K562 (cell line): ENCODE results near the gene ZNF43. TPM values are rescaled to one million over a fixed set of nuclear protein-coding genes. Genes with fewer than 3 reads are reported as not detected.

ENCODE experiments used
- ELF2 ChIP-seq: fragments of 250-450 bp; sonication (Bioruptor Pico); IDR thresholded peaks from 2 replicates; pipeline ENCODE4 v1.5.0; 2021; ENCODE audit warnings: mild to moderate bottlenecking
- FOXK1 ChIP-seq: sonication (generic); formaldehyde crosslinking; IDR thresholded peaks from 2 replicates; pipeline ENCODE4 v1.8.0; 2022; ENCODE audit warnings: missing genetic modification reagents, mild to moderate bottlenecking, borderline replicate concordance
- FOXP1 ChIP-seq: sonication (generic); formaldehyde crosslinking; IDR thresholded peaks from 2 replicates; pipeline ENCODE4 v1.8.0; 2022; ENCODE audit warnings: mild to moderate bottlenecking, missing genetic modification reagents
- FUS ChIP-seq: fragments of 200-400 bp; formaldehyde crosslinking; optimal IDR thresholded peaks from 2 replicates; pipeline ENCODE3; 2017; ENCODE audit warnings: low read depth, low read length
- IRF2 ChIP-seq: sonication (generic); formaldehyde crosslinking; IDR thresholded peaks from 2 replicates; pipeline ENCODE4 v1.8.1; 2022; ENCODE audit warnings: mild to moderate bottlenecking, missing genetic modification reagents
- KLF1 ChIP-seq: fragments of 450-650 bp; IDR thresholded peaks from 2 replicates; pipeline ENCODE4 v1.6.1; 2016; ENCODE audit warnings: missing genetic modification characterization, missing compliant biosample characterization
- RBFOX2 ChIP-seq: fragments of 200-400 bp; formaldehyde crosslinking; IDR thresholded peaks from 2 replicates; pipeline ENCODE4 v1.6.1; 2017; ENCODE audit warnings: low read depth, mild to moderate bottlenecking, low read length, moderate library complexity
- TCF3 ChIP-seq: sonication (generic); formaldehyde crosslinking; IDR thresholded peaks from 2 replicates; pipeline ENCODE4 v1.4.0; 2020; ENCODE audit warnings: mild to moderate bottlenecking, missing genetic modification reagents
- TCF7L2 ChIP-seq: fragments of 150-350 bp; IDR thresholded peaks from 2 replicates; pipeline ENCODE4 v1.6.1; 2016; ENCODE audit warnings: low read depth, mild to moderate bottlenecking, low read length, moderate library complexity
- ZNF785 ChIP-seq: fragments of 250-450 bp; sonication (Bioruptor Pico); IDR thresholded peaks from 2 replicates; pipeline ENCODE4 v1.4.0; 2020; ENCODE audit warnings: mild to moderate bottlenecking
- polyA plus RNA-seq, 8 experiments: library from polyadenylated mRNA; depleted of rRNA in 4 of 8; stranded (reverse) in 5 of 8; unstranded in 3 of 8; fragments of >200 nt; fragmentation: Nextera tagmentation in 2 of 8; fragmentation: Illumina TruSeq in 1 of 8; extraction: Ambion mirVana in 2 of 8; extraction: Trizol in 1 of 8; gene quantifications; 2 replicates each; pipeline versions ENCODE4 v1.2.1 to v1.2.3, GENCODE V29; 2011 to 2014; ENCODE audit warnings: inconsistent platforms in 1 of 8, missing spikeins in 1 of 8
- total RNA-seq, 7 experiments: library from RNA; depleted of rRNA in 6 of 7; stranded (reverse); fragments of >200 nt in 6 of 7; fragmentation: Illumina TruSeq in 2 of 7; extraction: Trizol in 2 of 7; gene quantifications; 2 replicates each; pipeline versions ENCODE4 v1.2.1 to v1.2.3, GENCODE V29; 2011 to 2021; ENCODE audit warnings: low replicate concordance in 1 of 7
- TF ChIP-seq, protein P1 (sequence below): fragments of 450-650 bp; IDR thresholded peaks from 2 replicates; pipeline ENCODE4 v1.6.1; 2017; ENCODE audit warnings: antibody characterized with exemption
- TF ChIP-seq, protein P2 (sequence below): fragments of 250-450 bp; sonication (Bioruptor Pico); IDR thresholded peaks from 2 replicates; pipeline ENCODE4 v1.4.0; 2020; ENCODE audit warnings: mild to moderate bottlenecking, moderate library complexity, borderline replicate concordance
- TF ChIP-seq, protein P3 (sequence below): sonication (generic); formaldehyde crosslinking; IDR thresholded peaks from 2 replicates; pipeline ENCODE4 v1.8.0; 2023; ENCODE audit warnings: missing genetic modification reagents, mild to moderate bottlenecking, borderline replicate concordance

Gene ZNF43
- total and polyA plus RNA-seq, 9 of the 15 experiments (the other 6 are each of a cell fraction or from before 2014, with no cell fraction given): 3.6 to 18.6 (median 9.2) TPM

DNA sequence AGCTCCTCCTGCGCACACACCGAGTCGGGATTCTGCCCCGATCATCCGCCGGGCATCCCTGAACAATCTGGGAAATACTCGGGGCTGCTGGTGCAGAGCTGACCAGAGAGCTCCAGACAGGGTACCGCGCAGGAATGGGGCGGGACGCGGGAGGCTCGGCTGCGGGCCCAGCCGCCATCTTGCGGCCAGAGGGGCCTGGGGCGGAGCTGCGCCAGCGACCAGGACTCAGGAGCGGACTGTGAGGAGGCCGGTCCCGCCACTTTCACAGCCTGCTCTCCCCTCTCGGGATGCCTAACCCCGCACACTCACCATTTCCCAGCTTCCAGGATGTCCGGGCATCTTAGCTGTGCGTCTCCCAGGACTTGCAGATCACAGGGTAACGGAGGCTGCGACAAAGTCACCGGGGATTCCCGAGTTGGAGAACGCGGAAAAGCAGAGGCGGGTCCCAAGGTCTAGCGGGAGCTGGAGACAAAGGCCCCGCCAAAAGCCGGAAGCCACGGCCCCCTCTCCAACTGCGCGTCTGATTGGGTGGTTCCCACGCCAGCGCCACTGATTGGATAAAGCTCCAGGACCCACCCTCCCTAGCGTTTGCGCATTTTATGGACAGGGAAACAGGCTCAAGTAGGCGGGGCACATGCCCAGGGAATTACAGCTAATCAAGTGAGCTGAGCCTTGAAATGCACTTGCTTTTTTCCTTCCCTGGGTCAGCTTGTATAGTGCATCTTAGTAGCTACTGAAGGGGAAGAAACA, 15.8 kb upstream of the ZNF43 start (continued):
- TF ChIP-seq, protein P1, sequence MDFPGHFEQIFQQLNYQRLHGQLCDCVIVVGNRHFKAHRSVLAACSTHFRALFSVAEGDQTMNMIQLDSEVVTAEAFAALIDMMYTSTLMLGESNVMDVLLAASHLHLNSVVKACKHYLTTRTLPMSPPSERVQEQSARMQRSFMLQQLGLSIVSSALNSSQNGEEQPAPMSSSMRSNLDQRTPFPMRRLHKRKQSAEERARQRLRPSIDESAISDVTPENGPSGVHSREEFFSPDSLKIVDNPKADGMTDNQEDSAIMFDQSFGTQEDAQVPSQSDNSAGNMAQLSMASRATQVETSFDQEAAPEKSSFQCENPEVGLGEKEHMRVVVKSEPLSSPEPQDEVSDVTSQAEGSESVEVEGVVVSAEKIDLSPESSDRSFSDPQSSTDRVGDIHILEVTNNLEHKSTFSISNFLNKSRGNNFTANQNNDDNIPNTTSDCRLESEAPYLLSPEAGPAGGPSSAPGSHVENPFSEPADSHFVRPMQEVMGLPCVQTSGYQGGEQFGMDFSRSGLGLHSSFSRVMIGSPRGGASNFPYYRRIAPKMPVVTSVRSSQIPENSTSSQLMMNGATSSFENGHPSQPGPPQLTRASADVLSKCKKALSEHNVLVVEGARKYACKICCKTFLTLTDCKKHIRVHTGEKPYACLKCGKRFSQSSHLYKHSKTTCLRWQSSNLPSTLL: peak; percentile 78
- TF ChIP-seq IRF2 (CRISPR knock-in tag) (no peak), KLF1 (tag) (0 out of 2 replicates have a peak, but pooled peaks have one; percentile 38), FOXK1 (CRISPR knock-in tag) (no peak), RBFOX2 (peak; percentile 79), ELF2 (no peak), FUS (no peak), TCF3 (CRISPR knock-in tag) (no peak), TCF7L2 (no peak), ZNF785 (CRISPR knock-in tag) (no peak), FOXP1 (CRISPR knock-in tag) (no peak)
- TF ChIP-seq, protein P2, sequence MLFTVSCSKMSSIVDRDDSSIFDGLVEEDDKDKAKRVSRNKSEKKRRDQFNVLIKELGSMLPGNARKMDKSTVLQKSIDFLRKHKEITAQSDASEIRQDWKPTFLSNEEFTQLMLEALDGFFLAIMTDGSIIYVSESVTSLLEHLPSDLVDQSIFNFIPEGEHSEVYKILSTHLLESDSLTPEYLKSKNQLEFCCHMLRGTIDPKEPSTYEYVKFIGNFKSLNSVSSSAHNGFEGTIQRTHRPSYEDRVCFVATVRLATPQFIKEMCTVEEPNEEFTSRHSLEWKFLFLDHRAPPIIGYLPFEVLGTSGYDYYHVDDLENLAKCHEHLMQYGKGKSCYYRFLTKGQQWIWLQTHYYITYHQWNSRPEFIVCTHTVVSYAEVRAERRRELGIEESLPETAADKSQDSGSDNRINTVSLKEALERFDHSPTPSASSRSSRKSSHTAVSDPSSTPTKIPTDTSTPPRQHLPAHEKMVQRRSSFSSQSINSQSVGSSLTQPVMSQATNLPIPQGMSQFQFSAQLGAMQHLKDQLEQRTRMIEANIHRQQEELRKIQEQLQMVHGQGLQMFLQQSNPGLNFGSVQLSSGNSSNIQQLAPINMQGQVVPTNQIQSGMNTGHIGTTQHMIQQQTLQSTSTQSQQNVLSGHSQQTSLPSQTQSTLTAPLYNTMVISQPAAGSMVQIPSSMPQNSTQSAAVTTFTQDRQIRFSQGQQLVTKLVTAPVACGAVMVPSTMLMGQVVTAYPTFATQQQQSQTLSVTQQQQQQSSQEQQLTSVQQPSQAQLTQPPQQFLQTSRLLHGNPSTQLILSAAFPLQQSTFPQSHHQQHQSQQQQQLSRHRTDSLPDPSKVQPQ: no peak
- TF ChIP-seq, protein P3, sequence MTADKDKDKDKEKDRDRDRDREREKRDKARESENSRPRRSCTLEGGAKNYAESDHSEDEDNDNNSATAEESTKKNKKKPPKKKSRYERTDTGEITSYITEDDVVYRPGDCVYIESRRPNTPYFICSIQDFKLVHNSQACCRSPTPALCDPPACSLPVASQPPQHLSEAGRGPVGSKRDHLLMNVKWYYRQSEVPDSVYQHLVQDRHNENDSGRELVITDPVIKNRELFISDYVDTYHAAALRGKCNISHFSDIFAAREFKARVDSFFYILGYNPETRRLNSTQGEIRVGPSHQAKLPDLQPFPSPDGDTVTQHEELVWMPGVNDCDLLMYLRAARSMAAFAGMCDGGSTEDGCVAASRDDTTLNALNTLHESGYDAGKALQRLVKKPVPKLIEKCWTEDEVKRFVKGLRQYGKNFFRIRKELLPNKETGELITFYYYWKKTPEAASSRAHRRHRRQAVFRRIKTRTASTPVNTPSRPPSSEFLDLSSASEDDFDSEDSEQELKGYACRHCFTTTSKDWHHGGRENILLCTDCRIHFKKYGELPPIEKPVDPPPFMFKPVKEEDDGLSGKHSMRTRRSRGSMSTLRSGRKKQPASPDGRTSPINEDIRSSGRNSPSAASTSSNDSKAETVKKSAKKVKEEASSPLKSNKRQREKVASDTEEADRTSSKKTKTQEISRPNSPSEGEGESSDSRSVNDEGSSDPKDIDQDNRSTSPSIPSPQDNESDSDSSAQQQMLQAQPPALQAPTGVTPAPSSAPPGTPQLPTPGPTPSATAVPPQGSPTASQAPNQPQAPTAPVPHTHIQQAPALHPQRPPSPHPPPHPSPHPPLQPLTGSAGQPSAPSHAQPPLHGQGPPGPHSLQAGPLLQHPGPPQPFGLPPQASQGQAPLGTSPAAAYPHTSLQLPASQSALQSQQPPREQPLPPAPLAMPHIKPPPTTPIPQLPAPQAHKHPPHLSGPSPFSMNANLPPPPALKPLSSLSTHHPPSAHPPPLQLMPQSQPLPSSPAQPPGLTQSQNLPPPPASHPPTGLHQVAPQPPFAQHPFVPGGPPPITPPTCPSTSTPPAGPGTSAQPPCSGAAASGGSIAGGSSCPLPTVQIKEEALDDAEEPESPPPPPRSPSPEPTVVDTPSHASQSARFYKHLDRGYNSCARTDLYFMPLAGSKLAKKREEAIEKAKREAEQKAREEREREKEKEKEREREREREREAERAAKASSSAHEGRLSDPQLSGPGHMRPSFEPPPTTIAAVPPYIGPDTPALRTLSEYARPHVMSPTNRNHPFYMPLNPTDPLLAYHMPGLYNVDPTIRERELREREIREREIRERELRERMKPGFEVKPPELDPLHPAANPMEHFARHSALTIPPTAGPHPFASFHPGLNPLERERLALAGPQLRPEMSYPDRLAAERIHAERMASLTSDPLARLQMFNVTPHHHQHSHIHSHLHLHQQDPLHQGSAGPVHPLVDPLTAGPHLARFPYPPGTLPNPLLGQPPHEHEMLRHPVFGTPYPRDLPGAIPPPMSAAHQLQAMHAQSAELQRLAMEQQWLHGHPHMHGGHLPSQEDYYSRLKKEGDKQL (CRISPR knock-in tag): no peak
